Colon (tissue), 2 donors: ENCODE data around the gene STAC3.

Experiments used
- FAIRE-seq: peaks from 2 replicates; lab custom pipeline; 2012; peaks lifted over from hg19 to GRCh38; lab: Jason Lieb, UNC
- donor health status: control.
- donor health status: control.

STAC3 gene

GRCh38 chr12:57210461-57210860 is 40.5 kb downstream of the STAC3 start:
- FAIRE-seq, result no peak

GRCh38 chr12:57209916-57210315 is 41.1 kb downstream of the STAC3 start:
- no peak for FAIRE-seq

GRCh38 chr12:57208631-57209282 is 42.2 kb downstream of the STAC3 start:
- no peak for FAIRE-seq

- FAIRE-seq, result no peak
Measured at GRCh38 chr12:57207731-57208630, 43.0 kb downstream of the STAC3 start.

- no peak for FAIRE-seq
Measured at GRCh38 chr12:57205931-57206330, 45.1 kb downstream of the STAC3 start.

- FAIRE-seq, result no peak
Measured at GRCh38 chr12:57205186-57205585, 45.8 kb downstream of the STAC3 start.

GRCh38 chr12:57204454-57204853 is 46.5 kb downstream of the STAC3 start:
- no peak for FAIRE-seq

GRCh38 chr12:57203791-57204190 is 47.2 kb downstream of the STAC3 start:
- FAIRE-seq, result no peak

- no peak for FAIRE-seq
Measured at GRCh38 chr12:57203201-57203600, 47.8 kb downstream of the STAC3 start.

- no peak for FAIRE-seq
Measured at GRCh38 chr12:57202321-57202720, 48.7 kb downstream of the STAC3 start.

- no peak for FAIRE-seq
Measured at GRCh38 chr12:57201631-57202030, 49.4 kb downstream of the STAC3 start.

- FAIRE-seq, result no peak
Measured at GRCh38 chr12:57201219-57201618, 49.8 kb downstream of the STAC3 start.

- FAIRE-seq, result no peak
Measured at GRCh38 chr12:57200497-57200896, 50.5 kb downstream of the STAC3 start.

GRCh38 chr12:57199191-57199590 is 51.8 kb downstream of the STAC3 start:
- FAIRE-seq, result no peak

- no peak for FAIRE-seq
Measured at GRCh38 chr12:57198329-57198728, 52.7 kb downstream of the STAC3 start.

GRCh38 chr12:57196956-57197355 is 54.0 kb downstream of the STAC3 start:
- FAIRE-seq, result no peak

GRCh38 chr12:57196439-57196838 is 54.5 kb downstream of the STAC3 start:
- no peak for FAIRE-seq

- FAIRE-seq, result no peak
Measured at GRCh38 chr12:57195611-57196371, 55.2 kb downstream of the STAC3 start.

GRCh38 chr12:57195186-57195585 is 55.8 kb downstream of the STAC3 start:
- FAIRE-seq, result no peak

GRCh38 chr12:57194253-57194652 is 56.7 kb downstream of the STAC3 start:
- FAIRE-seq, result no peak

GRCh38 chr12:57193706-57194245 is 57.2 kb downstream of the STAC3 start:
- no peak for FAIRE-seq
